CD4-positive, alpha-beta T cell treated with Interleukin-12 subunit alpha and Interleukin-12 subunit beta, for 1 hour (primary cell): ENCODE measurements around the gene NAPSA.

ENCODE experiments used
- DNase-seq: peaks from one replicate; pipeline ENCODE4 v3.0.0-alpha.2; 2020

NAPSA gene

DNA sequence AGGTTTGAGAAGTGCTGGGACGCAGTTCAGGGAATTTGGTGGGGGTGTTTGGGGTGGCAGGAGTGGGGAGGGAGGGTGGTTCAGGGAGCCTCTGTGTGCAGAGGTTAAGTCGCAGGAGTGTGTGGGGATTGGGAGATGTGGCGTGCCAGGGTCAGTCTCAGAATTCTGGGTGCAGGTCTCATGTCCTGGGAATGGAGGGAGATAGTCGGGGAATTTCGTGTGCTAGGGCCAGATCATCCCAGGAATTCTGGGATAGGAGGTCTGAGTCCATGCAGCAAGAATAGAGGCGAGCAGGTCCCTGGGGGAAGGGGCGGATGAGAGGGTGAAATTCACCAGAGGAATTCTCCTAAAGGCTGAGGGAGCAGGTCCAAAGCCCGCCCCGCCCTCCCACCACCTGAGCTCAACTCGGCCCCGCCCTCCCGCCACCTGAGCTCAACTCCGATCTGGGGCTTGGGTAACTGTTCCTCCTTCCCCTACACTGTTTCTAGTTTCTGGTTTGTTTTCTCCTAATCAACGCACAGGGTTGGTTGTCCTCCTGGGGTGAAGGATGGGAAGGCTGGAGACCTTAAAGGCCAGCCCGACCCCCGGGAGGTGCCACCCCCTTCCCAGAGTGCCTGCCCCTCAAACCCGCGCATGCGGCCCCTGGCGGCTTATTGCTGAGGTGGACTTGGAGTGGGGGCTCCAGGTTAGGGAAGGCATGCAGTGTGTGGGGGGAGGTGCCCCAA lies 51.5 kb downstream of the NAPSA start:
- DNase-seq: no peak

DNA sequence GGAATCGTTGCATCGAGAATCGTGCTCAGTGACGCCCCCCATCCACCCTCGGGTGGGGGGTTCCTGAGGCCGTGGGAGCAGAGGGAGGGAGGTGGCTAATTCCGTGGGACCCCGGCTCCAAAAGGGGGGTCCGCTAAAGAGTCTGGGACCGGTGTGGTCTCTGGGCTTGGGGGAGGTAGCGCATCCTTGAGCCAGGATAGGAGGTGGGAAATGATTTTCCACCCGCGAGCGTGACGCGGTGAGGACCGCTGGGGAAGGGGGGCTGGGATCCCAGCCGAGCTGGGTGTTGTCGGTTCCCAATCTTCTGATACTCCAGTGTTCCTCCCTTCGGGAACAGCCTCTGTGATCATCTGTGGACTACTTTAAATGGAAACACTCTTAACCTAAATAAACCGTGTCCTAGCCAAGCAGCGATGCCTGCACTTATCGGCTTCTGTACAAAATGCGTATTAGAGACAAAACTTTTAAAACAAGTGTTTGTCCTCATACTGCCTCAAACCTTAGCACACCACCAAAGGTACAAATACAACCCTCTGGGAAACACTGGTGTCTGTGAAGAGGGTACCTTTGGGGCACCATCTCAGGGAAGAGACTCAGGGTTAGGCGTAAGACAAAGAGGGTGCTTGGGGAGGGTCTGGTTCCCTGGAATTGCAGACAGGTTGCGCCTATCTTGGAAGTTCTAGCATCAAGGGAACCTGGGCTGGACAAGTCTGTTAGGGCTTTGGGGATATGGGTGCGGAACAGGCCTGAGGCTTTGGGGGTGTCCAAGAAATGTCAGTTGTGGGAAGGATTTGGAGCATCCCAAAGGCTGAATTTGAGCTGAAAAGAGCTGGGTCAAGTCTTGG lies 52.2 kb downstream of the NAPSA start:
- DNase-seq: no peak

DNA sequence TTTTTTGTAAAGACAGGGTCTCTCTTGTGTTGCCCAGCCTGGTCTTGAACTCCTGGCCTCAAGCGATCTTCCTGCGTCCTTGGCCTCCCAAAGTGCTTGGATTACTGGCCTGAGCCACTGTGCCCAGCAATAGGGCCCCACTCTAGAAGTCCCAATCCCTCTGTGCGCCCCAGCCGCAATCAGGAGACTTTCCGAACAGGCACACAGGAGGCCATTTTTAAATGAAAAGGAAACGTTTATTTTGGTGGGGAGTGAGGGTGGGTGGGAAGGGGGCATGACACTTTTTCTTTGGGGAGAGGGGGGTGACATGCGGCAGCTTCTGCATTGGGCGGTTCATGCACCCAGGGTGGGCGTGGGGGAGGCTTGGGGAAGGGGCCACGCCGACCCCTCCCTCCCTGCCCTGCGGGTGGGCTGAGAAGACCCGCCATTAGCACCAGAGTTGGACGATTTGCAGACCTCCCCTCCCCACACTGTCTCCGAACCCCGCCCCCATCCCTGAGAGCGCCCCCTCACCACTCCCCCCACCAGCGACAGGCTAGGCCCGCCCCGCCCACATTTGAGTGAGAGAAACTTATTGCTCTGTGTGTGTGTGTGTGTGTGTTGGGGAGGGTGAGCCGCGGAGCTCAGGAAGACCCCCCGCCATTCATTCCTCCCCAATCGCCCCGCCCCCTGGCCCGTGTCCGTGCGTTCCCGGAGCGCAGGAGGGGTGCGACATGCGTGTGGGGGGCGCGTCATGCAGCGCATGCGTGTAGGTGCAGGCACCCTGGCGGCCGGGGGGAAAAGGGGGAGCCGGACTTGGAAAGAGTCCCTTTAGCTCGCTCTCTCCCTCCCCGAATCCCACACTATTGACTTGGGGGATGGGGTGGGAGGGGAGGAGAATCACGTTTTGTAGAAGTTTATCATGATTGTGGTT lies 53.5 kb downstream of the NAPSA start:
- DNase-seq: no peak

DNA sequence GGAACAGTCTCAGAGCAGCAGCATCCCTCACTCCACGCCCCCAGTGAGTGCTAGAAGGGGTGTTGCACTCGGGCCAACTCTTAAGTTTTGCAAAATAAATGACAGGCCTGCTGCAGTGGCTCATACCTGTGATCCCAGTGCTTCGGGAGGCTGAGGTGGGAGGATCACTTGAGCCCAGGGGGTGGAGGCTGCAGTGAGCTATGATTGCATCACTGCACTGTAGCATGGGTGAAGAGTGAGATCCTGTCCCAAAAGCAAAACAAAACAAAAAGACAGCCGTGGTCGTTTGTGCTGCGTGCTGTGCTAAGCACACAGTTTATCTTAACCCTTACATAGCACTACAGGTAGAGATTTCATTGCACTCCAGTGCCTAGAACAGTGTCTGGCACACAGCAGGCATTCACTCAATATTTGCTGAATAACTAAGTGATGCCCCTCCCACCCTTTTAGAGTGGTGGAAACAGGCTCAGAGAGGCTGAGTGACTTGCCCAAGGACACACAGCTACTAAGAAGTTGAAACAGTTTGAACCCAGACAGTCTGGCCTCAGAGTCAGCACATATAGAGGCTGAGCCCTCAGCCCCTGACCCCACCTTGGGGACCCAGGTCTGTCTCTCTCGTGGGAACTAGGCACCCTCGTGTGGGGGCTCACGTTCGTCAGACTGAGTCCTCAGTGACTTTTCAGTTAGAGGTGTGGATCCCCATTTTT lies 54.5 kb downstream of the NAPSA start:
- no peak for DNase-seq

DNA sequence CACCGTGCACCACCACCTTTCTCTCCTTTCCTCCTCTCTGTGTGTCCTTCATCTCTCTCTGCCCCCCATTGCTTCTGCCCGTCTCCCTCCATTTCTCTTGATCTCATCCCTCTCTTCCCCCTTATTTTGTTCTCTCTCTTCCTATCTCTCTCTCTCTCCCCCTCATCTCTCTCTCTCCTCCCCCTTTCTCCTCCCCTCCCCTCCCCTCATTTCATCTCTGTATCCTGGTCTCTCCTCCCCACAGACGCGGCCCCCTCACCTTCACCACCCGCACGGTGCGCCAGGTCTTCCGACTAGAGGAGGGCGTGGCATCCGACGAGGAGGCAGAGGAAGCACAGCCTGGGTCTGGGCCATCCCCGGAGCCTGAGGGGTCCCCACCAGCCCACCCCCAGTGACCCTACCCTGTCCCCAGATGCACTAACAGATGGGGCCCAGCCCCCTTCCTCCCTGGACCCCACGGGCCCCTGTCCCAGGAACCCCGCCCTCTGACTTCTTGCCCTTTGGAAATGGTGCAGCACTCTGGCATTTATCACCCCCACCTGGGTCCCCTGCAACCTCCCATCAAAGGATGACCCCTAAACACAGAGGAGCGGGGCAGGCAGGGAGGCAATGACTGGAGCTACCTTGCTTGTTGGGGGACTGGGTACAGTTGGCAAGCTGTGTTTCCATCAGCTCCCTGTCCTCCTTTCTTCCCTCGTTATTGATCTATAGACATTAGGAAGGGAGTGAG lies 55.9 kb downstream of the NAPSA start:
- DNase-seq: no peak

DNA sequence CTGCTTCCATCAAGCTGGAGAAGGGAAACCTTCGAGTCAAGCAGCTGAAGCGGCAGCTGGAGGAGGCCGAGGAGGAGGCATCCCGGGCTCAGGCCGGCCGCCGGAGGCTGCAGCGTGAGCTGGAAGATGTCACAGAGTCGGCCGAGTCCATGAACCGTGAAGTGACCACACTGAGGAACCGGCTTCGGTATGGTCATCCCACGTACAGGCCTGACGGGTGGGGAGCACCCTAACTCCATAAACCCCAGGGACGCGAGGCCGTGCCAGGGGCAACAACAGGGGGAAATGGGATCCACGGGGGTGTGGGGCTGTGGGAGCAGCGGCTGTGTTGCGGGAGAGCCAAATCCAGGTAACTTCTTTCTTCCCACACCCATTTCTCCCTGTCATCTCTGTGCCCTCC lies 56.4 kb downstream of the NAPSA start:
- DNase-seq: no peak
